Measurements from ENCODE around the gene GRB10.

The GRB10 gene

GRCh38 chr7:50782375-50783208 is at the start of gene GRB10:
GRB10 (minus strand) TSS chr7:50782896; CDS start chr7:50732322, 50,574 bp downstream.
- Histone ChIP-seq H3K79me2 (ENCODE audit: insufficient read depth, low read depth) (no peaks in the 10 kb centered on the region), H3K27ac (no peak within 1 kb of the TSS), H4K20me1 (ENCODE audit: insufficient read depth) (no peaks in the 10 kb centered on the region), H3K36me3 (ENCODE audit: insufficient read depth) (no peaks in the 10 kb centered on the region), H3K4me2 (no peak within 1 kb of the TSS), H2AFZ (ENCODE audit: low read depth) (no peak within 1 kb of the TSS), H3K9ac (no peak within 1 kb of the TSS), H3K27me3 (ENCODE audit: insufficient read depth, low read depth) (no peaks in the 10 kb centered on the region), H3K4me1 (ENCODE audit: low read depth, poor library complexity, severe bottlenecking) (no peaks in the 10 kb centered on the region), H3K4me3 (IDR thresholded peaks at IDR 0.05; ENCODE audit: insufficient read depth, low read depth, low read length) (no peak within 1 kb of the TSS)
- no peak for TF ChIP-seq CTCF (conservative IDR thresholded peaks at IDR 0.05; ENCODE audit: low read depth, low read length)

- H3K27me3 ChIP-seq (ENCODE audit: insufficient read depth, low read depth), result no peaks in the 10 kb centered on the region
- no peak overlapping the region for H3K27ac ChIP-seq
Measured at GRCh38 chr7:50828801-50829200, 46.1 kb upstream of the GRB10 start.

GRCh38 chr7:50828116-50828515 is 45.4 kb upstream of the GRB10 start:
- no peak overlapping the region for H3K9ac ChIP-seq
- TF ChIP-seq CTCF (conservative IDR thresholded peaks at IDR 0.05; ENCODE audit: low read depth, low read length), result no peak
- no peaks in the 10 kb centered on the region for H4K20me1 ChIP-seq (ENCODE audit: insufficient read depth)
- no peak overlapping the region for H2AFZ ChIP-seq (ENCODE audit: low read depth)
- H3K4me1 ChIP-seq (ENCODE audit: low read depth, poor library complexity, severe bottlenecking), result no peaks in the 10 kb centered on the region
- H3K27ac ChIP-seq, result no peak overlapping the region
- H3K4me3 ChIP-seq (IDR thresholded peaks at IDR 0.05; ENCODE audit: insufficient read depth, low read depth, low read length), result no peak overlapping the region
- H3K4me2 ChIP-seq, result no peak overlapping the region
- no peaks in the 10 kb centered on the region for H3K36me3 ChIP-seq (ENCODE audit: insufficient read depth)
- H3K27me3 ChIP-seq (ENCODE audit: insufficient read depth, low read depth), result no peaks in the 10 kb centered on the region
- no peaks in the 10 kb centered on the region for H3K79me2 ChIP-seq (ENCODE audit: insufficient read depth, low read depth)

More at GRCh38 chr7:50828801-50829200, 46.1 kb upstream of the GRB10 start:
- Histone ChIP-seq H3K36me3 (ENCODE audit: insufficient read depth) (no peaks in the 10 kb centered on the region), H3K4me3 (IDR thresholded peaks at IDR 0.05; ENCODE audit: insufficient read depth, low read depth, low read length) (no peak overlapping the region), H3K4me2 (no peak overlapping the region), H3K9ac (no peak overlapping the region), H4K20me1 (ENCODE audit: insufficient read depth) (no peaks in the 10 kb centered on the region), H2AFZ (ENCODE audit: low read depth) (no peak overlapping the region), H3K79me2 (ENCODE audit: insufficient read depth, low read depth) (no peaks in the 10 kb centered on the region), H3K4me1 (ENCODE audit: low read depth, poor library complexity, severe bottlenecking) (no peaks in the 10 kb centered on the region)
- TF ChIP-seq CTCF (conservative IDR thresholded peaks at IDR 0.05; ENCODE audit: low read depth, low read length), result no peak

GRCh38 chr7:50827281-50827680 is 44.6 kb upstream of the GRB10 start:
- no peak overlapping the region for H3K27ac ChIP-seq
- no peaks in the 10 kb centered on the region for H3K27me3 ChIP-seq (ENCODE audit: insufficient read depth, low read depth)
- H3K4me1 ChIP-seq (ENCODE audit: low read depth, poor library complexity, severe bottlenecking), result no peaks in the 10 kb centered on the region
- TF ChIP-seq CTCF (conservative IDR thresholded peaks at IDR 0.05; ENCODE audit: low read depth, low read length), result no peak
- H3K4me2 ChIP-seq, result no peak overlapping the region
- no peak overlapping the region for H3K4me3 ChIP-seq (IDR thresholded peaks at IDR 0.05; ENCODE audit: insufficient read depth, low read depth, low read length)
- no peak overlapping the region for H3K9ac ChIP-seq
- H4K20me1 ChIP-seq (ENCODE audit: insufficient read depth), result no peaks in the 10 kb centered on the region
- no peaks in the 10 kb centered on the region for H3K79me2 ChIP-seq (ENCODE audit: insufficient read depth, low read depth)
- H2AFZ ChIP-seq (ENCODE audit: low read depth), result no peak overlapping the region
- no peaks in the 10 kb centered on the region for H3K36me3 ChIP-seq (ENCODE audit: insufficient read depth)
